ENCODE data around the gene SIGLEC9.
"Not testable (repeated sequence)": the region's sequence is repeated elsewhere in the genome, so short reads cannot be mapped to it uniquely, and the experiment has no call there.

SIGLEC9 gene

GRCh38 chr19:51123802-51124201, 904 bp upstream of the SIGLEC9 start:
- no peak for DNase-seq (ENCODE audit: low spot score)

- no peak for DNase-seq (ENCODE audit: low spot score)
Measured at GRCh38 chr19:51124216-51124615, 490 bp upstream of the SIGLEC9 start.

- DNase-seq (ENCODE audit: low spot score) = no peak
Measured at GRCh38 chr19:51125421-51126075, 842 bp downstream of the SIGLEC9 start.

- DNase-seq (ENCODE audit: low spot score) = no peak
Measured at GRCh38 chr19:51127032-51127431, 2.3 kb downstream of the SIGLEC9 start.

GRCh38 chr19:51127755-51128154, 3.0 kb downstream of the SIGLEC9 start:
- DNase-seq (ENCODE audit: low spot score) = no peak

- DNase-seq (ENCODE audit: low spot score) = no peak
Measured at GRCh38 chr19:51128227-51128626, 3.5 kb downstream of the SIGLEC9 start.

GRCh38 chr19:51129716-51130115, 5.0 kb downstream of the SIGLEC9 start:
- no peak for DNase-seq (ENCODE audit: low spot score)

GRCh38 chr19:51131780-51132680, 7.3 kb downstream of the SIGLEC9 start:
- no peak for DNase-seq (ENCODE audit: low spot score)

GRCh38 chr19:51135004-51135403, 10.3 kb downstream of the SIGLEC9 start:
- DNase-seq (ENCODE audit: low spot score) = no peak

- DNase-seq (ENCODE audit: low spot score) = no peak
Measured at GRCh38 chr19:51135986-51136762, 11.5 kb downstream of the SIGLEC9 start.

GRCh38 chr19:51136851-51137551, 12.3 kb downstream of the SIGLEC9 start:
- no peak for DNase-seq (ENCODE audit: low spot score)

- no peak for DNase-seq (ENCODE audit: low spot score)
Measured at GRCh38 chr19:51137792-51138425, 13.2 kb downstream of the SIGLEC9 start.

- DNase-seq (ENCODE audit: low spot score) = no peak
Measured at GRCh38 chr19:51138549-51138979, 13.9 kb downstream of the SIGLEC9 start.

- no peak for DNase-seq (ENCODE audit: low spot score)
Measured at GRCh38 chr19:51139299-51140014, 14.8 kb downstream of the SIGLEC9 start.

GRCh38 chr19:51140441-51140840, 15.7 kb downstream of the SIGLEC9 start:
- DNase-seq (ENCODE audit: low spot score) = no peak

- DNase-seq (ENCODE audit: low spot score) = no peak
Measured at GRCh38 chr19:51141181-51141580, 16.5 kb downstream of the SIGLEC9 start.

GRCh38 chr19:51142119-51142518, 17.4 kb downstream of the SIGLEC9 start, which contains the start of gene SIGLEC7:
SIGLEC7 (plus strand) TSS chr19:51142301; CDS start chr19:51142370, 69 bp downstream.
- DNase-seq (ENCODE audit: low spot score) = no peak

GRCh38 chr19:51142809-51143475, 18.2 kb downstream of the SIGLEC9 start:
- DNase-seq (ENCODE audit: low spot score) = not testable (repeated sequence)

- DNase-seq (ENCODE audit: low spot score) = no peak
Measured at GRCh38 chr19:51143486-51143885, 18.8 kb downstream of the SIGLEC9 start.

GRCh38 chr19:51144482-51145045, 19.9 kb downstream of the SIGLEC9 start:
- DNase-seq (ENCODE audit: low spot score) = no peak
